HG03280 (cell line): ENCODE data around the gene SP110.
"Not testable (repeated sequence)": the region's sequence is repeated elsewhere in the genome, so short reads cannot be mapped to it uniquely, and the experiment has no call there.

Experiments
- ATAC-seq: cut with Tn5 transposase; IDR thresholded peaks from one replicate; pipeline ENCODE4 v1.9.1; 2021; ENCODE audit warnings: mild to moderate bottlenecking, moderate library complexity; ENCODE audit not compliant: unreplicated experiment

Gene SP110

GRCh38 chr2:230225486-230225885 lies 5.7 kb upstream of the SP110 start, which contains the start of gene SP140:
Gene SP140 (plus strand): TSS chr2:230225736. CDS start chr2:230225845, 109 bp downstream.
- ATAC-seq, result peak; percentile 72

DNA sequence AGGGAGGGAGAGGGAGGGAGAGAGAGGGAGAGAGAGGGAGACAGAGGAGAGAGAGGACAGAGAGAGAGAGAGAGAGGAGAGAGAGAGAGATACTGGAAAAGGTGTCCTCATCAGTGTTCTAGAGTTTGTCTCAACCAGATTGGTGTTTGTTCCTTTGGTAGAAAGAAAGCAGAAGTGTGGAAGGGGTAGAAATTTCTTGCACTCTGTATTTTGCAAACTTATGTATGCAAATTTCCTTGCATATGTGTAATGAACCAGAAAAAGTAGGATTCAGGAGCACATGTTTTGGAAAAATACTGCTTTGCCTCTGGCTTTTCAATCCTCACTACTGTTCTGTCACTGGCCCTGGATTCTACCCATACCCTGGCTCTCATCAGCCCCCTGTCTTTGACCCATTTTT lies 4.7 kb upstream of the SP110 start:
- ATAC-seq, result no peak

DNA sequence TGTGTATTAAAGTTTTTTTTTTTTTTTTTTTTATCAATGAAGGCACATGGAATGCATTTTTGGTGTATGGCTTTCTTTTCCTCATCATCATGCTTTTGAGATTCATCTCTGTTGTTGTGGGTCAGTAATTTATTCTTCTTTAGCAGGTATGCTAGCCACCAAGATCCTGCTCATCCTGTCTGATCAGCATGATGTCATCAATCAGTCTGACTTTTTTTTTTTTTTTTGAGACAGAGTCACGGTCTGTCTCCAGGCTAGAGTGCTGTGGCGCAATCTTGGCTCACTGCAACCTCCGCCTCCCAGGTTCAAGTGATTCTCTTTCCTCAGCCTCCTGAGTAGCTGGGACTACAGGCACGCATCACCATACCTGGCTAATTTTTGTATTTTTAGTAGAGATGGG lies 3.0 kb upstream of the SP110 start:
- ATAC-seq, result not testable (repeated sequence)

GRCh38 chr2:230221493-230221892 lies 1.7 kb upstream of the SP110 start:
- no peak for ATAC-seq

DNA sequence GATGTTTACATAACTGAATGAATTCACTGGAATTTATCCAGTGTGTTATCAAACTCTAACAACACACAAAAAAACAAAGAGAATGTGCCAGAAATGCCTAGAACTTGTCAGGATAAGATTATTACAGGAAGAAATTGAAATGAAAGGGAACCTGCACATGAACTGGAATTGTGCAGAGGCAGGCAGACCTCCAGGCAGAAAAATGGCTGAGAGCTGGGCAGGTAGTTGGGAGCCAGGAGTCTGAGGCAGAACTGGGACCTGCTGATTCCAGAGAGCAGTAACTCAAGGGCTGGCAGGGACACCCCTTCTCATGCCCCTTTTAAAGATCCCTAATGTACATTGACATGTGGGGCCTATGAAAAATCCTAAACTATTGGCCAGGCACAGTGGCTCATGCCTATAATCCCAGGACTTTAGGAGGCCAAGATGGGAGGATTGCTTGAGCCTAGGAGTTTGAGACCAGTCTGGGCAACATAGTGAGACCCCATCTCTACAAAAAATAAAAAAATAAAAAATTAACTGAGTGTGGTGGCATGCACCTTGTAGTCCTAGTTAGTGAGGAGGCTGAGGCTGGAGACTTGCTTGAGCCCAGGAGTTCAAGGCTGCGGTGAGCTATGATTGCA lies 674 bp upstream of the SP110 start:
- ATAC-seq, result no peak

DNA sequence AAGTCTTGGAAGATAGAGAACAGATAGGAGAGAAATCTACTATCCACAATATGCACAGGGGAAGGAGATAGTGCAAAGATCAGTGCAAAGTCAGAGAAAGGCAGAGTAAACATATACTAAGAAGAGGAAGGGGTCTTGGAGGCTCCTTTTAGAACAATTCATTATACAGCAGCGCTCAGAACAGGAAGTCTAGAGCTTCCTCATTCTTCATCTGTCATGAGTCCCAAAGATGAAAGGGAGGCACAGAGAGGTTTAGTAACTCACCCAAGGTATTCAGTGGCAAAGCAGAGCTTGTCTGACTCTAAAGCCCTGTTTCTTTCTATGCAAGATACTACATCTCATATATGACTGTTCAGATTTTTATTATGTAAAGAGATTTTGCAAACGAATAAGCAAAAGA lies 1.4 kb downstream of the SP110 start:
- no peak for ATAC-seq

GRCh38 chr2:230217424-230217823 lies 2.4 kb downstream of the SP110 start:
- no peak for ATAC-seq

DNA sequence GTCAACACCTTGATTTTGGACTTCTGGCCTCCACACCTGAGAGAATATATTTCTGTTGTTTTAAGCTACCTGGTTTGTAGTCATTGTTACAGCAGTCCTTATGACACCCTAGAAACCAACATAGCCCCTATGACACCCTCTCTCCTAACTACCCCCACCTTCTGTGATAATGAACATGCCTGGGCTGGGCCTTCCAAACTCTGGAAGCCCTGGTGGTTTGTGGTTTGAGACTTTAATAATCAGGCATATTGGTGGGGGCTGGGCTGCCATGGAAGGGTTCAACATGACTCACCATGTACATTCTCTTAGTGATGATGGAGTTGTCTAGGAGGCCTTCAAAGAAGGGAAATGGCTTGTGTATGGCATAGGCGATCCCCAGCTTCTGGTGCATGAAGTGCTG lies 3.3 kb downstream of the SP110 start:
- no peak for ATAC-seq

DNA sequence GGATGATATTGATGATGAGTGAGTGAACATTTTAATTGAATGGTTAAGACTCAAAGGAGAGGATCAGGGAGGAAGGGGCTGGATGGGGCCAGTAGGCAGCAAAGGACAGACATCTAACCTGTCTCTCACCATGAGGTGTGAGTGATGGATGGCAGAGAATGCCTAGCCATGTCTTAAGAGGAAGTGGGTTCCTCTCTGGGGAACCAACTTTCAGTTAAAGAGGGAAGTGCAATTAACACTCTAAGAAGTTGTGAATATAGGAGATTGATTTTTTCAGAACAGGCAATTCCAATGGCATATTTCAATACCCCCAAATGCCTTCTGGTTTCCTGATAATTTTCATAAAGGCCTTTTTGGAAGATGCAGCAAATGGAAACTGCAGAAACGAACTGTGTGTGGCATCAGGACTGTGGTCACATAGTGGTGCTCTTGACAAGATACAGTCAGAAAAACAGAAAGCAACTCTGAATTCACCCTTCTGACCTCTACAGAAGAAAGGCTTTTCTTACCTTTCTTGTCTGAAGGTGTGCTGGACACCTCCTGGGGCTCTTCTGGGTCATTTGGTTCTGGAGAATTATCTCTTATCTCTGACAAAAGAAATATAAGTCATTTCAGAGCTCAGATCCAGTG lies 10.2 kb downstream of the SP110 start:
- ATAC-seq, result no peak

DNA sequence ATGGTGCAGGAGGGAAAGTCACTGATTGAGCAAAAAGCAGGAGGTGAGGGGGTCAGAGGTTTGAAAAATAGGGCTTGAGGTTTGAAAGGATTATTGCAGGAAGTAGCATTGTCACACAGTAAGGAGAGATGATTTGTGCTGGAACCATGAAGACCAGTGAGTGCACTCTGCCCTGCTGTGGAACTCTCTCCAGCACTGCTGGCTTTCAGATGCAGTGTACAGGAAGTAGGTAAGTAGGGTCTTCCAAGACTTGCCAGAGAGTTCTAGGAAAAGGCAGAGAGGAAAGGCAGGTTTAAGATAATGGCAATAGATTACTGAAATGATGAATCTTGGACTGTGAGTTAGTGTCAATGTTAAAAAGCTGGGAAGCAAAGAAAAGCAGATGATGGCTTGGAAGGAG lies 11.2 kb downstream of the SP110 start:
- ATAC-seq, result no peak

GRCh38 chr2:230205721-230206120 lies 14.1 kb downstream of the SP110 start:
- ATAC-seq, result no peak

GRCh38 chr2:230205034-230205433 lies 14.8 kb downstream of the SP110 start:
- peak; percentile 47 for ATAC-seq

GRCh38 chr2:230203110-230203676 lies 16.6 kb downstream of the SP110 start:
- peak; percentile 44 for ATAC-seq

GRCh38 chr2:230202430-230203109 lies 17.2 kb downstream of the SP110 start:
- ATAC-seq, result peak; percentile 43

GRCh38 chr2:230184727-230185578 lies 34.8 kb downstream of the SP110 start:
- ATAC-seq, result no peak

GRCh38 chr2:230181195-230181594 lies 38.6 kb downstream of the SP110 start:
- no peak for ATAC-seq

DNA sequence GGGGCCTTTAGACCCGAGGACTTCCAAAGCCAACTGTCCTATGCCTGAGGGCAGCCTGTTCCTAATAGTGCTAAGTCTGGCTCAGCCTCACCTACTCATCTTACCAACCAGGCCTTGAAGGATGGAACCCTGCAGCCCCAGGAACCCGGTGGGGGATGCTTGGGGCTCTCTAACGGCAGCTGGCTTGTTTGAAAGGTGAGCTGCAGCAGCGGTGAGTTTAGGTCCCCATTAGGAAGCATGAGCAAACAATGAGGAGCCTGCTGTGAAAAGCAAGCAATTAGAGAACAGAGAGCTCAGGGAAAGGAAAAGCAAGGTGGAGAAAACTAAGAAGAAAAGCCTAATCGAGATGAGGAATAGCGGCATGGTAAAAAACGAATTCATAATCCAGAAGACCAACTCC lies 39.9 kb downstream of the SP110 start:
- no peak for ATAC-seq

DNA sequence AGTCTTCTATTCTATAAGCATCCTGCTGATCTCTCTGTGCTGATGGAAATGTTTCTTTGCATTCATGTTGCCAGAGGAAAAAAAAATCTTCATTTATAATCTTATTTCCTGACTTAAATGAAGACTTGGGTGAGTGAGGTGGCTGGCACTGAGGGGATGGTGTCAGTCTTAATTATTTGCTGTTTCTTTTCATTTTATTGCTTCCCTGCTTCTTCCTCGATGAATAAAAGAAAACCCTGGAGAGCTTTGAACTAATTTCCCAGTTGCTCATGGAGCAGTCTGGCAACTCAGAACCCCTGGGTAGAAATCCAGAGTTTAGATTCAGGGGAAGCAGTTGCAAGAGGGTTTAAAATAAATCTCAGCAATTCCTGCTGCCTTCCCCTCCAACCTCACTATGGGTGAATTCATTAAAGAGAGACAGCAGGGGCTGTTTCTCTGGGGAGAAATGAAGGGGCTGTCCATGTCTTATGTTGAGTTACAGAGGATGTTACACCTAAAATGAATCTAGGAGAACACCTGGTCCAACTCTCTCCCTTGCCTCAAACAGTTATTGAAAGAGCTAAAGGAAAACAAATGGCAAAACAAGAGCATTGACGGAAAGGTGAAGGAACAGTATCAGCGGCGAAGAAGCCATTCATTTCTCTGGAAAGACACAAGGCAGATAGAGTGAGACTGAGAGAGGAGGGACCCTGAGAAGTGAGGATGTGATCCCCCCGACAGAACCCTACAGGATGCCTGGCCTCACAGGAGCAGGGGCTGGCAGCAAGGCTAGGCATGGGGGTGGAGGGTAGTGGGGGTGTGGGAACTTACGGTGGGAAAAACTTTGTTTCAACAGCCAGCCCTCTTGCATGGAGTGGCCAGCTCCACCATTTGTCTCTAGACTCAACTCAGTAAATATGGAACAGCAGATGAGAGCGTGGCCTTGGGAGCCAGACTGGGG lies 41.0 kb downstream of the SP110 start:
- no peak for ATAC-seq

DNA sequence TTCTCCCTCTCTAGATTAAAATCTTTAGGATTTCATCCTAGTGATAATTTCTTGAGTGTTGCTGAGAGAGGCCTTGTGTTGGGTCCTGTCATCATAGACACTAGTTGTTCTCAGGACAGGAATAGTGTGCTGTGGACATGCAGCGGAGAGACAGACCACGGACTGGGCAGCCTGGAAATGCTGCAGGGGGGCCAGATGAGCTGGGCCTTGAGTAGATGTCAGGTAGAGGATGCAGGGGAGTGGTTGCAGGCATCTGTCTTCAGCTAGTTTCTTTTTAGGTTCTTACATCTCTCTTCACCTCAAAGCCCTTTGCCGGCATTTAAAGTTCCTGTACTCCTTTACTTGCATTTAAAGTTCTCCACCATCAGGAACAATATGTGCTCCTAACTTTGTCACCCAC lies 42.8 kb downstream of the SP110 start:
- ATAC-seq, result no peak

DNA sequence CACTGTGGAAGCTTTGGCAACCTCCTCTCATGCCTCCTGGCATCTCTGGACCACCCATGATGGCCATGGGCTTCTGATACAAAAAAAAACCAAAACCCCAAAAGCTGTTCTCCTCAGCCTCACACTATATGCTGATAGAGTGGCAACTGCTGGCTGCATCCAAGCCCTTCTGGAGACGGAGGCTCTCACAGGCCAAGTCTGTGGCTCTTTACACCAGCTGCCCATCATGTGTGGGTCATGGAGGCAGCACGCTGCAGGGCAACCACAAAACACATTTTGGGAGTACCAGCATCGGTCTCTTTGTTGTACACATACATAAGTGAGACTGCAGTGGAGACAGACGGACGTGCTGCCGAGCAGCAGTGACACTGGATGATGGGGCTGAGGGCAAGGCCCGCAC lies 45.3 kb downstream of the SP110 start:
- no peak for ATAC-seq
